Peyer's patch (tissue), 4 donors: Measurements from ENCODE around the gene HMGB4.

Experiments used
- POLR2A ChIP-seq, 2 donors: fragments of 450-650 bp; IDR thresholded peaks; one replicate each; pipeline ENCODE4 v1.5.1; 2017; ENCODE audit warnings: antibody characterized with exemption in 2 of 2, mild to moderate bottlenecking in 2 of 2, moderate library complexity in 2 of 2
- TF ChIP-seq, protein P1 (sequence below), 6 experiments: fragments of 450-650 bp in 4 of 6; fragments of 200-600 bp in 2 of 6; sonication (generic) in 1 of 6; IDR thresholded peaks; one replicate each; pipeline ENCODE4 v1.5.1; 2017 to 2019; ENCODE audit warnings: antibody characterized with exemption in 6 of 6, mild to moderate bottlenecking in 3 of 6, moderate library complexity in 1 of 6

DNA sequence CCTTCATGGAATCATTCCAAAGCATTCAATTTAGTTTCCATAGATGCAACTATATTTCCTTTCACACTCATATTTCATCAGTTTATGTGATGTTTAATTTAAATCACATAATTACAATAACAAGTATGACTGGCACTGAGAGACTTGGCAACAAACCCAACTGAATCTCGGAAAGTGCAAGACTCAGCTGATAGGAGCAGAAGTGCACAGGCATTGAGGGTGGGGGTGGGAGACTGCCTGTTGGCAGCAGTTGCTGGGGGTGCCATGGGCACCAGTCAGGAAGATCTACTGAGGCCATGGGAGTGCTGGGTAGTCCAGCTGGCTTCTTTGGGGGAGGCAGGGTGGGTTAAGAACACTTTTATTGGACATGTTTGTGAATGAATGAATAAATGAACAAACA lies 10.4 kb upstream of the HMGB4 start:
- TF ChIP-seq, protein P1, sequence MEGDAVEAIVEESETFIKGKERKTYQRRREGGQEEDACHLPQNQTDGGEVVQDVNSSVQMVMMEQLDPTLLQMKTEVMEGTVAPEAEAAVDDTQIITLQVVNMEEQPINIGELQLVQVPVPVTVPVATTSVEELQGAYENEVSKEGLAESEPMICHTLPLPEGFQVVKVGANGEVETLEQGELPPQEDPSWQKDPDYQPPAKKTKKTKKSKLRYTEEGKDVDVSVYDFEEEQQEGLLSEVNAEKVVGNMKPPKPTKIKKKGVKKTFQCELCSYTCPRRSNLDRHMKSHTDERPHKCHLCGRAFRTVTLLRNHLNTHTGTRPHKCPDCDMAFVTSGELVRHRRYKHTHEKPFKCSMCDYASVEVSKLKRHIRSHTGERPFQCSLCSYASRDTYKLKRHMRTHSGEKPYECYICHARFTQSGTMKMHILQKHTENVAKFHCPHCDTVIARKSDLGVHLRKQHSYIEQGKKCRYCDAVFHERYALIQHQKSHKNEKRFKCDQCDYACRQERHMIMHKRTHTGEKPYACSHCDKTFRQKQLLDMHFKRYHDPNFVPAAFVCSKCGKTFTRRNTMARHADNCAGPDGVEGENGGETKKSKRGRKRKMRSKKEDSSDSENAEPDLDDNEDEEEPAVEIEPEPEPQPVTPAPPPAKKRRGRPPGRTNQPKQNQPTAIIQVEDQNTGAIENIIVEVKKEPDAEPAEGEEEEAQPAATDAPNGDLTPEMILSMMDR (IDR thresholded peaks at IDR 0.05): no peak
- no peak for TF ChIP-seq POLR2A (IDR thresholded peaks at IDR 0.05)
